Vagina (tissue), 2 donors: ENCODE measurements around the gene STX3.

ENCODE experiments used
- CTCF ChIP-seq, 3 experiments: fragments of 450-650 bp in 2 of 3; fragments of 200-600 bp in 1 of 3; sonication (generic) in 1 of 3; IDR thresholded peaks; one replicate each; pipeline ENCODE4 v1.5.1; 2017 to 2019; ENCODE audit warnings: antibody characterized with exemption in 3 of 3, mild to moderate bottlenecking in 2 of 3, moderate library complexity in 2 of 3
- POLR2A ChIP-seq, 2 donors: fragments of 450-650 bp; IDR thresholded peaks; one replicate each; pipeline ENCODE4 v1.6.1; 2017; ENCODE audit warnings: antibody characterized with exemption in 2 of 2, mild to moderate bottlenecking in 2 of 2, moderate library complexity in 2 of 2
- POLR2AphosphoS5 ChIP-seq, 2 donors: sonication (generic); formaldehyde crosslinking; IDR thresholded peaks; one replicate each; pipeline ENCODE4 v1.9.0; 2017; ENCODE audit warnings: antibody characterized with exemption in 2 of 2, mild to moderate bottlenecking in 2 of 2, low read depth in 1 of 2; ENCODE audit not compliant: insufficient read depth in 1 of 2

- TF ChIP-seq CTCF (IDR thresholded peaks at IDR 0.05) (no peak), POLR2A (IDR thresholded peaks at IDR 0.05) (no peak), POLR2AphosphoS5 (IDR thresholded peaks at IDR 0.05; ENCODE audit: insufficient read depth in 1 of 2, low read depth in 1 of 2) (no peak)
These were observed 58.2 kb downstream of the STX3 start for GRCh38 chr11:59813364-59813763.
